ENCODE results near the gene SHC2. TPM values are rescaled to one million over a fixed set of nuclear protein-coding genes. Genes with fewer than 3 reads are reported as not detected.
"Not testable (repeated sequence)": the region's sequence is repeated elsewhere in the genome, so short reads cannot be mapped to it uniquely, and the experiment has no call there.

Gene SHC2
- total and polyA plus RNA-seq, 2 of the 8 experiments (the other 6 are each of a cell fraction or from before 2014, with no cell fraction given): 4.4 to 7.3 TPM

DNA sequence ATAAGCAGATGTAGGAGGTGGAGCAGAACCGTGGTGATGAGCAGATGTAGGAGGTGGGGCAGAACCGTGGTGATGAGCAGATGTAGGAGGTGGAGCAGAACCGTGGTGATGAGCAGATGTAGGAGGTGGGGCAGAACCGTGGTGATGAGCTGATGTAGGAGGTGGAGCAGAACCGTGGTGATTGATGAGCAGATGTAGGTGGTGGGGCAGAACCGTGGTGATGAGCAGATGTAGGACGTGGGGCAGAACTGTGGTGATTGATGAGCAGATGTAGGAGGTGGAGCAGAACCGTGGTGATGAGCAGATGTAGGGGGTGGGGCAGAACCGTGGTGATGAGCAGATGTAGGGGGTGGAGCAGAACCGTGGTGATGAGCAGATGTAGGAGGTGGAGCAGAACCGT lies 78.9 kb downstream of the SHC2 start:
- H3K27me3 ChIP-seq (replicated peaks in 1 of 4; ENCODE audit: control insufficient read depth in 3 of 4, extremely low read depth in 1 of 4, insufficient read depth in 3 of 4, low read length in 3 of 4); POLR2A ChIA-PET (ENCODE audit: partially characterized antibody); H3K4me3 ChIP-seq (ENCODE audit: extremely low read depth in 1 of 4, insufficient read depth in 2 of 4, low read depth in 3 of 4, low read length in 4 of 4); H4K8ac ChIP-seq (ENCODE audit: extremely low read depth, insufficient read depth, low read length); H2AK5ac ChIP-seq (ENCODE audit: low read depth, low read length); H3K9me3 ChIP-seq (ENCODE audit: insufficient read depth in 2 of 2, low read depth in 1 of 2, low read length in 1 of 2); H3K56ac ChIP-seq (replicated peaks; ENCODE audit: insufficient read length, low read depth, low read length); H3K14ac ChIP-seq (ENCODE audit: insufficient read length); H3K36me3 ChIP-seq (ENCODE audit: control insufficient read depth in 2 of 4, insufficient read depth in 4 of 4, low read length in 3 of 4); H3K79me2 ChIP-seq (ENCODE audit: control insufficient read depth in 1 of 2, insufficient read depth in 2 of 2, low read length in 2 of 2); H3K4me1 ChIP-seq (replicated peaks in 1 of 4; ENCODE audit: control insufficient read depth in 3 of 4, insufficient read depth in 4 of 4, low read length in 3 of 4); FAIRE-seq; H2BK15ac ChIP-seq (ENCODE audit: low read length); H3K4me2 ChIP-seq (ENCODE audit: insufficient read depth in 1 of 2, low read depth in 2 of 2, low read length in 2 of 2); H4K91ac ChIP-seq (replicated peaks; ENCODE audit: insufficient read length, low read length); H3K4ac ChIP-seq (replicated peaks; ENCODE audit: insufficient read length, low read depth, low read length); H3K23ac ChIP-seq (ENCODE audit: insufficient read length); H2BK20ac ChIP-seq (ENCODE audit: low read length); H3K9ac ChIP-seq (replicated peaks in 1 of 4; ENCODE audit: extremely low read depth in 1 of 4, low read depth in 3 of 4, low read length in 3 of 4); H2BK120ac ChIP-seq (replicated peaks; ENCODE audit: low read depth, low read length); H2BK12ac ChIP-seq (ENCODE audit: low read depth, low read length); H3K27ac ChIP-seq (ENCODE audit: low read depth, low read length); H3K23me2 ChIP-seq (ENCODE audit: low read depth, low read length); H3K18ac ChIP-seq (ENCODE audit: extremely low read depth, low read length); DNase-seq (ENCODE audit: low read depth in 1 of 2, low spot score in 2 of 2); H2AFZ ChIP-seq (ENCODE audit: low read length); H2BK5ac ChIP-seq (ENCODE audit: low read depth, low read length); H4K5ac ChIP-seq (ENCODE audit: insufficient read length, low read depth, low read length); H4K20me1 ChIP-seq (replicated peaks in 1 of 2; ENCODE audit: control insufficient read depth in 1 of 2, insufficient read depth in 2 of 2, low read length in 2 of 2); H3K79me1 ChIP-seq (ENCODE audit: low read depth, low read length): not testable (repeated sequence)
- CTCF ChIA-PET (ENCODE audit: partially characterized antibody): interaction anchor here (0.7 to 3.1 kb wide), 4 partner anchors 10 to 1364 kb away, joined by 3 to 16 read pairs (median 3); no protein-coding TSS in a partner anchor
- WGBS, 2 experiments (ENCODE audit: extremely low coverage in 1 of 2, insufficient coverage in 1 of 2, insufficient read length in 1 of 2, insufficient replicate concordance in 2 of 2, low coverage in 1 of 2, low lambda C conversion rate in 2 of 2, missing lambda C conversion rate in 1 of 2): 81% methylated on average over 11 of the region's 11 CpGs; no CpG with 5 or more reads in 1 of the 2 experiments

DNA sequence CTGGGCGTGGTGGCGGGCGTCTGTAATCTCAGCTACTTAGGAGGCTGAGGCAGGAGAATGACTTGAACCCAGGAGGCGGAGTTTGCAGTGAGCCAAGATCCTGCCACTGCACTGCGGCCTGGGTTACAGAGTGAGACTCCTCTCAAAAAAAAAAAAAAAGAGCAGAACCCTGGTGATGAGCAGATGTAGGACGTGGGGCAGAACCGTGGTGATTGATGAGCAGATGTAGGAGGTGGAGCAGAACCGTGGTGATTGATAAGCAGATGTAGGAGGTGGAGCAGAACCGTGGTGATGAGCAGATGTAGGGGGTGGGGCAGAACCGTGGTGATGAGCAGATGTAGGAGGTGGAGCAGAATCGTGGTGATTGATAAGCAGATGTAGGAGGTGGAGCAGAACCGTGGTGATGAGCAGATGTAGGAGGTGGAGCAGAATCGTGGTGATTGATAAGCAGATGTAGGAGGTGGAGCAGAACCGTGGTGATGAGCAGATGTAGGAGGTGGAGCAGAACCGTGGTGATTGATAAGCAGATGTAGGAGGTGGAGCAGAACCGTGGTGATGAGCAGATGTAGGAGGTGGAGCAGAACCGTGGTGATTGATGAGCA lies 80.1 kb downstream of the SHC2 start:
- H2AFZ ChIP-seq (ENCODE audit: low read length); H4K91ac ChIP-seq (replicated peaks; ENCODE audit: insufficient read length, low read length): not testable (repeated sequence)

More for the DNA sequence above, 80.1 kb downstream of the SHC2 start:
- H3K4me2 ChIP-seq (ENCODE audit: insufficient read depth in 1 of 2, low read depth in 2 of 2, low read length in 2 of 2); H4K5ac ChIP-seq (ENCODE audit: insufficient read length, low read depth, low read length); DNase-seq (ENCODE audit: low read depth in 1 of 2, low spot score in 2 of 2); H3K79me1 ChIP-seq (ENCODE audit: low read depth, low read length); H3K4me1 ChIP-seq (replicated peaks in 1 of 4; ENCODE audit: control insufficient read depth in 3 of 4, insufficient read depth in 4 of 4, low read length in 3 of 4); H3K23ac ChIP-seq (ENCODE audit: insufficient read length); H3K4ac ChIP-seq (replicated peaks; ENCODE audit: insufficient read length, low read depth, low read length); H3K9me3 ChIP-seq (ENCODE audit: insufficient read depth in 2 of 2, low read depth in 1 of 2, low read length in 1 of 2); H3K23me2 ChIP-seq (ENCODE audit: low read depth, low read length); H2BK120ac ChIP-seq (replicated peaks; ENCODE audit: low read depth, low read length); FAIRE-seq; H2AK5ac ChIP-seq (ENCODE audit: low read depth, low read length); H3K79me2 ChIP-seq (ENCODE audit: control insufficient read depth in 1 of 2, insufficient read depth in 2 of 2, low read length in 2 of 2); H2BK12ac ChIP-seq (ENCODE audit: low read depth, low read length); H3K14ac ChIP-seq (ENCODE audit: insufficient read length); H3K18ac ChIP-seq (ENCODE audit: extremely low read depth, low read length); H4K20me1 ChIP-seq (replicated peaks in 1 of 2; ENCODE audit: control insufficient read depth in 1 of 2, insufficient read depth in 2 of 2, low read length in 2 of 2); H3K4me3 ChIP-seq (ENCODE audit: extremely low read depth in 1 of 4, insufficient read depth in 2 of 4, low read depth in 3 of 4, low read length in 4 of 4); H2BK5ac ChIP-seq (ENCODE audit: low read depth, low read length); H2BK20ac ChIP-seq (ENCODE audit: low read length); H3K27ac ChIP-seq (ENCODE audit: low read depth, low read length); H3K56ac ChIP-seq (replicated peaks; ENCODE audit: insufficient read length, low read depth, low read length); H3K36me3 ChIP-seq (ENCODE audit: control insufficient read depth in 2 of 4, insufficient read depth in 4 of 4, low read length in 3 of 4); H3K9ac ChIP-seq (replicated peaks in 1 of 4; ENCODE audit: extremely low read depth in 1 of 4, low read depth in 3 of 4, low read length in 3 of 4); H3K27me3 ChIP-seq (replicated peaks in 1 of 4; ENCODE audit: control insufficient read depth in 3 of 4, extremely low read depth in 1 of 4, insufficient read depth in 3 of 4, low read length in 3 of 4); H2BK15ac ChIP-seq (ENCODE audit: low read length); H4K8ac ChIP-seq (ENCODE audit: extremely low read depth, insufficient read depth, low read length): not testable (repeated sequence)
- ChIA-PET POLR2A (ENCODE audit: partially characterized antibody) (interaction anchor here (1.2 kb wide), 1 partner anchor 20 kb away, joined by 3 read pairs; no protein-coding TSS in a partner anchor), CTCF (ENCODE audit: partially characterized antibody) (interaction anchor here (1.0 to 1.7 kb wide), 3 partner anchors 8 to 32 kb away, joined by 3 to 6 read pairs (median 3); no protein-coding TSS in a partner anchor)
- WGBS, 2 experiments (ENCODE audit: extremely low coverage in 1 of 2, insufficient coverage in 1 of 2, insufficient read length in 1 of 2, insufficient replicate concordance in 2 of 2, low coverage in 1 of 2, low lambda C conversion rate in 2 of 2, missing lambda C conversion rate in 1 of 2): 90% methylated on average over 6 of the region's 17 CpGs; no CpG with 5 or more reads in 1 of the 2 experiments

All from H1 (cell line).